NCI-H2171 treated with DMSO at 0.1 percent for 48 hours (cell line): ENCODE data around the gene KIFC3.
"Not testable (repeated sequence)": the region's sequence is repeated elsewhere in the genome, so short reads cannot be mapped to it uniquely, and the experiment has no call there.

Experiments used
- DNase-seq: peaks from one replicate; lab custom pipeline; 2025; lab: John Stamatoyannopoulos, UW

KIFC3 gene

GRCh38 chr16:57786632-57787518 is 15.4 kb downstream of the KIFC3 start:
- DNase-seq = no peak

- DNase-seq = no peak
Observed at GRCh38 chr16:57785924-57786323, 16.4 kb downstream of the KIFC3 start.

- no peak for DNase-seq
Observed at GRCh38 chr16:57785385-57785784, 16.9 kb downstream of the KIFC3 start.

- DNase-seq = no peak
Observed at GRCh38 chr16:57784334-57784733, 18.0 kb downstream of the KIFC3 start.

- DNase-seq = no peak
Observed at GRCh38 chr16:57783883-57784282, 18.4 kb downstream of the KIFC3 start.

GRCh38 chr16:57783116-57783515 is 19.2 kb downstream of the KIFC3 start:
- no peak for DNase-seq

- DNase-seq = not testable (repeated sequence)
Observed at GRCh38 chr16:57782607-57783055, 19.7 kb downstream of the KIFC3 start.

GRCh38 chr16:57781741-57782606 is 20.3 kb downstream of the KIFC3 start:
- DNase-seq = no peak

GRCh38 chr16:57781349-57781740 is 20.9 kb downstream of the KIFC3 start:
- no peak for DNase-seq

- not testable (repeated sequence) for DNase-seq
Observed at GRCh38 chr16:57779836-57780235, 22.5 kb downstream of the KIFC3 start.

- no peak for DNase-seq
Observed at GRCh38 chr16:57778658-57779057, 23.6 kb downstream of the KIFC3 start.

- no peak for DNase-seq
Observed at GRCh38 chr16:57775661-57776469, 26.4 kb downstream of the KIFC3 start.

GRCh38 chr16:57774705-57775285 is 27.5 kb downstream of the KIFC3 start:
- no peak for DNase-seq

- DNase-seq = no peak
Observed at GRCh38 chr16:57773655-57774295, 28.5 kb downstream of the KIFC3 start.

GRCh38 chr16:57773019-57773418 is 29.3 kb downstream of the KIFC3 start:
- no peak for DNase-seq

GRCh38 chr16:57771141-57771785 is 31.0 kb downstream of the KIFC3 start:
- DNase-seq = no peak

- no peak for DNase-seq
Observed at GRCh38 chr16:57770361-57770760, 31.9 kb downstream of the KIFC3 start.

GRCh38 chr16:57769541-57770145 is 32.6 kb downstream of the KIFC3 start:
- no peak for DNase-seq

GRCh38 chr16:57766714-57767348 is 35.5 kb downstream of the KIFC3 start:
- DNase-seq = no peak
